Upper lobe of left lung (tissue), 4 donors: ENCODE results near the gene SLC25A20.
"Not testable (repeated sequence)": the region's sequence is repeated elsewhere in the genome, so short reads cannot be mapped to it uniquely, and the experiment has no call there.

ENCODE experiments used
- CTCF ChIP-seq, 6 experiments: fragments of 450-650 bp in 4 of 6; fragments of 200-600 bp in 2 of 6; sonication (generic) in 2 of 6; IDR thresholded peaks; one replicate each; pipeline ENCODE4 v1.5.1; 2016 to 2019; ENCODE audit warnings: antibody characterized with exemption in 6 of 6
- EP300 ChIP-seq, 4 donors: sonication (generic); formaldehyde crosslinking; IDR thresholded peaks; one replicate each; pipeline ENCODE4 v1.5.1; 2017; ENCODE audit warnings: antibody characterized with exemption in 4 of 4, control low read depth in 2 of 4
- POLR2A ChIP-seq, 4 donors: fragments of 450-650 bp; IDR thresholded peaks; one replicate each; pipeline ENCODE4 v1.5.1; 2016 to 2017; ENCODE audit warnings: antibody characterized with exemption in 4 of 4, mild to moderate bottlenecking in 2 of 4

GRCh38 chr3:48907026-48907425 lies 8.3 kb upstream of the SLC25A20 start:
- TF ChIP-seq CTCF, EP300, POLR2A (IDR thresholded peaks at IDR 0.05): not testable (repeated sequence)
